GM21737 (cell line): ENCODE data around the gene C1orf159.
"Not testable (repeated sequence)": the region's sequence is repeated elsewhere in the genome, so short reads cannot be mapped to it uniquely, and the experiment has no call there.

Experiments used
- ATAC-seq: cut with Tn5 transposase; IDR thresholded peaks from one replicate; pipeline ENCODE4 v1.9.1; 2021; ENCODE audit warnings: mild to moderate bottlenecking, moderate library complexity; ENCODE audit not compliant: unreplicated experiment

C1orf159 gene

DNA sequence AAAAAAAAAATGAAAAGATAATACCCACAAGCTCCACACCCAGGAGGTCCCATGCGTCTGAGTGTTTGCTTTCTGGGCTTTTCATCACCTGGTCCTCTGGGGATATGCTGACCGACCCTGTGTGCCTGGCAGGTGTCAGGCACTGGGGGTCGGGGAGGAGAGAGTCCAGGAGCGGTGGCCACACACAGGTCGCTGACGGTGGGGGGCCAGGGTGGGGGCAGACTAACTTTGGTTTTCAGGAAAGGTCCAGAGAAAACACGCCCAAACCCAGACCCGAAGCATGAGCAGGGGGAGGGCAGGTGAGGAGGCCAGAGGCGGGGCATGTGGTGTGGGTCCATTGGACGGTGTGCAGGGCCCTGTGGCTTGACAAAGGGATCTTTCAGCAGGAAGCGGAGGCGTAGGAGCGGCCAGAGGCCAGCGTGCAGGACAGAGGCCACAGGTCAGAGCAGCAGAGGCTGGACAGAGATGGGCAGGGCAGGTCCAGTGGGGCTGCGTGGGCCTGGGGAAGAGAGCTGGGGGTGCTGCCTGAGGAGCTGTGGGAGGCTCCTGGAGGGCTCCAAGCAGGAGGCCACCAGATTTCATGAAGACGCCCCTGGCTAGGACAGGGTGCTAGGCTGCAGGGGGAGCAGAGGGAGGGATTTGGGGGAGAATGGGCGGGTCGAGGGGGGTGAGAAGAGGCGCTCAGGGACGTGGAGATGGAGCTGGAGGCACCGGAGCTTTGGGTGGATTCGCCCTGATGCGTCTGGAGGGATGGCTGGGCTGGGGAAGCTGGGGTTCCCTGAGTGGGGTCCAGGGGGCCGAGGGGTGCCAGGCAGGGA is 57.6 kb downstream of the C1orf159 start:
- no peak for ATAC-seq

DNA sequence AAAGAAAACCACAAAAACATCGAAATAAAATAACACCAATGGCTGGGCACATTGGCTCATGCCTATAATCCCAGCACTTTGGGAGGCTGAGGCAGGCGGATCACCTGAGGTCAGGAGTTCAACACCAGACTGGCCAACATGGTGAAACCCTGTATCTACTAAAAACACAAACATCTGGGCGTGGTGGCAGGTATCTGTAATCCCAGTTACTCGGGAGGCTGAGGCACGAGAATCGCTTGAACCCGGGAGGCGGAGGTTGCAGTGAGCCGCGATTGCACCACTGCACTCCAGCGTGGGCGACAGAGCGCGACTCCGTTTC is 58.2 kb downstream of the C1orf159 start:
- ATAC-seq, result not testable (repeated sequence)

GRCh38 chr1:1055841-1056736 is 59.8 kb downstream of the C1orf159 start:
- no peak for ATAC-seq

GRCh38 chr1:1054971-1055370 is 60.9 kb downstream of the C1orf159 start:
- no peak for ATAC-seq

DNA sequence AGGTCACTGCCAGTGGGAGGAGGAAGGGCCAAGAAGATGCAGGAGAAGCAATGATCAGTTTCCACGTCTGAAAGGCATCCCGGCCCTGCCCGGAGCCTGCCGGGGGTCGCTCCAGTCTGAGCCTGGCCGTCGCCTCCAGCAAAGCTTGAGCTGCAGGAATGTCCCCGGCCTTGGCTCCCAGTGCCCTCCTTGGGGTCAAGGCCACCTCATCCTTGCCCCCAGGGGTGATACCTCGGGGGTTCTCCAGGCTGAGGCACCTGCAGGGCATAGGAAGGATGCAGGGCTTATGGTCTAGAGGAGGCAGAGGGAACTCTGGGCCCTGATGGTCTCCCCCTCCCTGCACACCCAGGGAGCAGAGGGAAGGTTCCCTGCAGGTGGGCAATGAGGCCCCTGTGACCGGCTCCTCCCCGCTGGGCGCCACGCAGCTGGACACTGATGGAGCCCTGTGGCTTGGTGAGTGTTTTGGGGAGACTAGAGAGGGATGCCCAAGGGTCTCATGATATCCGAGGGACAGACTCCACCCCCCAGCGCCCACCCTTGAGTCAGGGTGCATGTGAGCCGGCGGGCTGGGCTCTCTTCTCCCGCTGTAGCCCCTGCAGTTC is 61.7 kb downstream of the C1orf159 start:
- no peak for ATAC-seq

GRCh38 chr1:1053682-1054081 is 62.2 kb downstream of the C1orf159 start:
- no peak for ATAC-seq

GRCh38 chr1:1053022-1053421 is 62.9 kb downstream of the C1orf159 start:
- no peak for ATAC-seq

GRCh38 chr1:1052003-1052840 is 63.7 kb downstream of the C1orf159 start:
- ATAC-seq, result no peak

DNA sequence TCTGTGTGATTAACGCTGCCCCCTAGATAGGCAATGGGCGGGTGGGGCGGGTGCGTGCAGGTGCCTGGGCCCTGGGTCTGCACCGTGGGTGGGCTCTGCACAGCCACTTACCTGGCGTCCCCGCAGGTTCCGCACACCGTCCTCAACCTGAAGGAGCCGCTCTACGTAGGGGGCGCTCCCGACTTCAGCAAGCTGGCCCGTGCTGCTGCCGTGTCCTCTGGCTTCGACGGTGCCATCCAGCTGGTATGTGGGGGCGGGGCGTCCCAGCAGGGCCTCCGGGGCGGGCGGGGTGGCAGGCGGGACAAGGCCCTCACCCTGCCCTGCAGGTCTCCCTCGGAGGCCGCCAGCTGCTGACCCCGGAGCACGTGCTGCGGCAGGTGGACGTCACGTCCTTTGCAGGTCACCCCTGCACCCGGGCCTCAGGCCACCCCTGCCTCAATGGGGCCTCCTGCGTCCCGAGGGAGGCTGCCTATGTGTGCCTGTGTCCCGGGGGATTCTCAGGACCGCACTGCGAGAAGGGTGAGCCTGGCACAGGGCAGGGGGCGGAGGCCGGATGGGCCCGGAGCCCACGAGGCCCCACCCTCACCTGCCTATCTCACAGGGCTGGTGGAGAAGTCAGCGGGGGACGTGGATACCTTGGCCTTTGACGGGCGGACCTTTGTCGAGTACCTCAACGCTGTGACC is 64.6 kb downstream of the C1orf159 start:
- no peak for ATAC-seq

DNA sequence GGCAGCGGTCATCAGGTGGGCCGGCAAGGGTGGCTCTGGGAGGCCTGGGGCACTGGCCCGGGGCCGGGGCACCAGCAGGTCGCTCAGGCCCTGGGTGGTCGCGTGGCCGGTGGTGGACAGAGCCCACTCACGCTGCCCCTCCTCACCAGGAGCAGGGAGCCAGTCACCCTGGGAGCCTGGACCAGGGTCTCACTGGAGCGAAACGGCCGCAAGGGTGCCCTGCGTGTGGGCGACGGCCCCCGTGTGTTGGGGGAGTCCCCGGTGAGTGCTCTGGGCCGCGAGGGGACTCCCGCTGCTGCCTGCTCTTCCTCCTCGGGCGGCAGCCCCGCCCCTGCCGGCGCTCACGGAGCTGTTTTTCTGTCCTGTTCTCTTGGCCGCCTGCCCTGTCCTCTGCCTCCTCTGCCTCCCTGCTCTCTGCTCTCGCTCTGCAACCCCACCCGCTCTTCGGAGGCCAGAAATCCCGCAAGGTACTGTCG is 65.3 kb downstream of the C1orf159 start:
- no peak for ATAC-seq

DNA sequence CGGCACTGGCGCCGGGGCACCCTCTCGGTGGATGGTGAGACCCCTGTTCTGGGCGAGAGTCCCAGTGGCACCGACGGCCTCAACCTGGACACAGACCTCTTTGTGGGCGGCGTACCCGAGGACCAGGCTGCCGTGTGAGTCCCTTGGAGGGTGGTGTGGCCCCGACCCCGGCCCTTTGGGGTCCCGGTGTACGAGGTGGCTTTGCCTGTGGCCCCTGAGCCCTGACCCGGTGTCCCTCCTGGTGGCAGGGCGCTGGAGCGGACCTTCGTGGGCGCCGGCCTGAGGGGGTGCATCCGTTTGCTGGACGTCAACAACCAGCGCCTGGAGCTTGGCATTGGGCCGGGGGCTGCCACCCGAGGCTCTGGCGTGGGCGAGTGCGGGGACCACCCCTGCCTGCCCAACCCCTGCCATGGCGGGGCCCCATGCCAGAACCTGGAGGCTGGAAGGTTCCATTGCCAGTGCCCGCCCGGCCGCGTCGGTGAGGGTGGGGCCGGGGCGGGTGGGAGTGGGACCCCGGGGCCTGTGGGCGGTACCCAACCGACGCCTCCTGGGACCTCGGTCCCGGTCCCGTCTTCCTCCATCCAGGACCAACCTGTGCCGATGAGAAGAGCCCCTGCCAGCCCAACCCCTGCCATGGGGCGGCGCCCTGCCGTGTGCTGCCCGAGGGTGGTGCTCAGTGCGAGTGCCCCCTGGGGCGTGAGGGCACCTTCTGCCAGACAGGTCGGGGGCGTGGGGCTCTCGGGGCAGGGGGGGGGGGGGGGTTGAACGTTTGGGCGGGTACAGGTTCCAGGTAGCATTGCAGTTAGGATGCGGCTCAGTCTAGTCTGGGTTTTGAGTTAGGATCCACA is 66.3 kb downstream of the C1orf159 start:
- ATAC-seq, result no peak

DNA sequence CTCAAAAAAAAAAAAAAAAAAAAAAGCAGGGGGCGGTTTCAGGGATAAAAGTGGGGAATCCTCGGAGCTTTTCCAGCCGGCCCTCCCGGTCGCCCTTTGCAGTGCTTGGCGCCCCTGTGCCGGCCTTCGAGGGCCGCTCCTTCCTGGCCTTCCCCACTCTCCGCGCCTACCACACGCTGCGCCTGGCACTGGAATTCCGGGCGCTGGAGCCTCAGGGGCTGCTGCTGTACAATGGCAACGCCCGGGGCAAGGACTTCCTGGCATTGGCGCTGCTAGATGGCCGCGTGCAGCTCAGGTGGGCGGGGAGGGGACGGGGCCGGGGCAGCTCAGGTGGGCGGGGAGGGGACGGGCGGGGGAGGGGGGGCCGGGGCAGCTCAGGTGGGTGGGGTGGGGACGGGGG is 67.1 kb downstream of the C1orf159 start:
- ATAC-seq, result no peak

DNA sequence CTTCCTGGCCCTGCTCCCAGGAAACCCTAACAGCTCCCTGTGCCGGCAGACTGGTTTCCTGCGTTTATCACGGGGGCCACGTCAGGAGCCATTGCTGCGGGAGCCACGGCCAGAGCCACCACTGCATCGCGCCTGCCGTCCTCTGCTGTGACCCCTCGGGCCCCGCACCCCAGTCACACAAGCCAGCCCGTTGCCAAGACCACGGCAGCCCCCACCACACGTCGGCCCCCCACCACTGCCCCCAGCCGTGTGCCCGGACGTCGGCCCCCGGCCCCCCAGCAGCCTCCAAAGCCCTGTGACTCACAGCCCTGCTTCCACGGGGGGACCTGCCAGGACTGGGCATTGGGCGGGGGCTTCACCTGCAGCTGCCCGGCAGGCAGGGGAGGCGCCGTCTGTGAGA is 67.9 kb downstream of the C1orf159 start:
- no peak for ATAC-seq

DNA sequence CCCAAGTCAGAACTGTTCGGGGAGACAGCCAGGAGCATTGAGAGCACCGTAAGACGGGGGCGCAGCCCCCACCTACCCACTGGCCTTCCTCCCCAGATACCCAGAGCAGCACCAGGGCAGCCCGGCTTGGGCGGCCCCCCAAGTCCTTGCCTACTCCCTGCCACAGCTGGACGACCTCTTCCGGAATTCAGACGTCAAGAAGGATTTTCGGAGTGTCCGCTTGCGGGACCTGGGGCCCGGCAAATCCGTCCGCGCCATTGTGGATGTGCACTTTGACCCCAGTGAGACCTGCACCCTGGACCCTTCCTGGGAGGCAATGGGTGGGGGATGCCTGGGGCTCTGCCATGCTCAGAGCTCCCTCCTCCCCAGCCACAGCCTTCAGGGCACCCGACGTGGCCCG is 68.5 kb downstream of the C1orf159 start:
- ATAC-seq, result no peak

- ATAC-seq, result no peak
These were observed 69.1 kb downstream of the C1orf159 start for GRCh38 chr1:1046767-1047166.

DNA sequence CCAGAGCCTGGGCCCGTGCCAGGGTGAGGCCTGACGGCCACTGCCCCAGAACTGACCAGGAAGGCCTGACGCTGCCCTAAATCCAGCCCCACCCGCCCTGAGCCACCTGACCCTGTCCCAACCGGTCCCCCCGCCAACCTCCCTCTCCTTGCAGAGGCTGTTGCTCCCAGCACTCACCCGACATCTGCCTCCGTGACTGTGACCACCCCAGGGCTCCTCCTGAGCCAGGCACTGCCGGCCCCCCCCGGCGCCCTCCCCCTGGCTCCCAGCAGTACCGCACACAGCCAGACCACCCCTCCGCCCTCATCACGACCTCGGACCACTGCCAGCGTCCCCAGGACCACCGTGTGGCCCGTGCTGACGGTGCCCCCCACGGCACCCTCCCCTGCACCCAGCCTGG is 69.6 kb downstream of the C1orf159 start:
- ATAC-seq, result no peak

- no peak for ATAC-seq
These were observed 70.8 kb downstream of the C1orf159 start for GRCh38 chr1:1045129-1045528.

- ATAC-seq, result no peak
These were observed 71.3 kb downstream of the C1orf159 start for GRCh38 chr1:1044455-1045078.

- no peak for ATAC-seq
These were observed 72.0 kb downstream of the C1orf159 start for GRCh38 chr1:1043921-1044320.
